Loucy (cell line): ENCODE measurements around the gene RAMACL.

Experiments used
- H2AFZ ChIP-seq: fragments of 200-600 bp; sonication (generic); 2 replicates; pipeline ENCODE4 v1.6.0; 2016; ENCODE audit warnings: antibody characterized with exemption, mild to moderate bottlenecking, low read length, moderate library complexity
- H3F3A ChIP-seq: fragments of 200-600 bp; 2 replicates; pipeline ENCODE4 v1.6.0; 2016; ENCODE audit warnings: antibody characterized with exemption, low read depth, mild to moderate bottlenecking
- H3K27me3 ChIP-seq: fragments of 200-600 bp; sonication (generic); 2 replicates; pipeline ENCODE4 v1.6.1; 2014; ENCODE audit warnings: low read length, mild to moderate bottlenecking; ENCODE audit not compliant: insufficient read depth, poor library complexity, severe bottlenecking
- H3K36me3 ChIP-seq: fragments of 200-600 bp; sonication (generic); 2 replicates; pipeline ENCODE4 v1.6.1; 2016; ENCODE audit warnings: low read length; ENCODE audit not compliant: insufficient read depth
- H3K4me1 ChIP-seq: fragments of 200-600 bp; sonication (generic); 2 replicates; pipeline ENCODE4 v1.5.1; 2014; ENCODE audit warnings: low read length, mild to moderate bottlenecking; ENCODE audit not compliant: insufficient read depth, poor library complexity, severe bottlenecking
- H3K4me2 ChIP-seq: fragments of 200-600 bp; sonication (generic); 2 replicates; pipeline ENCODE4 v1.6.0; 2014; ENCODE audit warnings: antibody characterized with exemption, low read length, low read depth, mild to moderate bottlenecking; ENCODE audit not compliant: poor library complexity, severe bottlenecking
- H3K4me3 ChIP-seq: fragments of 200-600 bp; sonication (generic); 2 replicates; pipeline ENCODE4 v1.5.1; 2014; ENCODE audit warnings: low read length, mild to moderate bottlenecking, mixed read lengths; ENCODE audit not compliant: poor library complexity, severe bottlenecking
- H3K79me2 ChIP-seq: fragments of 200-600 bp; sonication (generic); 2 replicates; pipeline ENCODE4 v1.6.1; 2014; ENCODE audit warnings: low read length; ENCODE audit not compliant: insufficient read depth
- H3K9ac ChIP-seq: fragments of 200-600 bp; sonication (generic); 2 replicates; pipeline ENCODE4 v1.6.0; 2014; ENCODE audit warnings: mild to moderate bottlenecking, low read depth, low read length, moderate library complexity; ENCODE audit not compliant: poor library complexity, severe bottlenecking
- H3K9me2 ChIP-seq: fragments of 200-600 bp; sonication (generic); replicated peaks from 2 replicates; pipeline ENCODE4 v1.6.1; 2016; ENCODE audit warnings: low read depth, low read length, mixed read lengths
- H3K9me3 ChIP-seq: fragments of 200-600 bp; sonication (generic); 2 replicates; pipeline ENCODE4 v1.6.1; 2014; ENCODE audit warnings: mild to moderate bottlenecking, antibody characterized with exemption, low read length, low read depth; ENCODE audit not compliant: insufficient read depth
- H4K20me1 ChIP-seq: fragments of 200-600 bp; sonication (generic); 2 replicates; pipeline ENCODE4 v1.6.0; 2014; ENCODE audit warnings: antibody characterized with exemption, low read length, mild to moderate bottlenecking; ENCODE audit not compliant: insufficient read depth, poor library complexity, severe bottlenecking
- CTCF ChIP-seq: fragments of 200-600 bp; sonication (generic); conservative IDR thresholded peaks from 2 replicates; pipeline ENCODE4 v1.5.1; 2014; ENCODE audit warnings: mild to moderate bottlenecking, antibody characterized with exemption, low read length
- EZH2phosphoT487 ChIP-seq: fragments of 200-600 bp; IDR thresholded peaks from 2 replicates; pipeline ENCODE4 v1.6.1; 2018; ENCODE audit warnings: antibody characterized with exemption, mild to moderate bottlenecking, moderate library complexity, borderline replicate concordance

RAMACL gene

DNA sequence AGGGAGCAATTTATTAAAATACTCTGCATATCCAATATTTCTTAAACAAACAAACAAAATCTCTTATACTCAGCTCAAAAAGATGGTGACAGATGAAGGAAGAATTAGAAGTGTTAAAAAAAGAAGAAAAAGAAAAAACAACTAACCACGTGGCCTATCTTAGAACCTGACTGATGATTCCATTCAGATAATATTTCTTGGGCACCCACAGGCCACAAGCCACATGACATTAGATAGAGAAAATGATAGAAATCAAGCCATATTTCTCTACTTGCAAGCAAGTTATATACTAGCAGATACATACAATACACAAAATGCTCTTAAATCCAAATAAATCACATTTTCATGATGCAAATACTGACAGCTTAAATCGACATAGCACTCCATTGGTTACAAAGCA lies 14.5 kb upstream of the RAMACL start:
- TF ChIP-seq CTCF (no peak), EZH2phosphoT487 (no peak)
- Histone ChIP-seq H2AFZ (no peak overlapping the region), H3F3A (no peaks in the 10 kb centered on the region), H3K36me3 (no peaks in the 10 kb centered on the region), H3K4me1 (no peaks in the 10 kb centered on the region), H4K20me1 (no peaks in the 10 kb centered on the region), H3K27me3 (no peaks in the 10 kb centered on the region), H3K9me2 (no peaks in the 10 kb centered on the region), H3K79me2 (no peaks in the 10 kb centered on the region), H3K4me3 (no peak overlapping the region), H3K9me3 (no peaks in the 10 kb centered on the region), H3K9ac (no peak overlapping the region), H3K4me2 (no peak overlapping the region)

DNA sequence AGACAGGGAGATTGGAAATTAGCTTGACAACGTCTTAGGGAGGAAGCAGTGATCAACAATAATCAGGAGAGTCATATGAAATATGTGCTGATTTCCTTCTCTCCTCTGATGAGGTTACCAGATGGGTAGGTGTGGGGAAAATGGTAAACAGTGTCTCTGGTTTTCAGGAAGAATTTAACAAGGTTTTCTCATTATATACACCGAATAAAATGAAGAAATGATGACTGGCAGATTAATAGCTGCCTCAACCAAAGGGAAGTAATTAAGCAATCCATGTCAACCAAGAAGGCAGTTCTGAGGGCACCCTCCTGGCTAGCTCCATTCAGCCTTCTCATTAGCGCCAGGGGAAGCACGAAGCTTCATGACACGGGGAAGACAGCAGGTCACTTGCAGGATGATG lies 12.7 kb upstream of the RAMACL start:
- no peak for TF ChIP-seq CTCF
- no peak for TF ChIP-seq EZH2phosphoT487
- H2AFZ ChIP-seq, result no peak overlapping the region
- H3K79me2 ChIP-seq, result no peaks in the 10 kb centered on the region
- H3K4me1 ChIP-seq, result no peaks in the 10 kb centered on the region
- no peaks in the 10 kb centered on the region for H4K20me1 ChIP-seq
- H3F3A ChIP-seq, result no peaks in the 10 kb centered on the region
- H3K36me3 ChIP-seq, result no peaks in the 10 kb centered on the region
- no peak overlapping the region for H3K4me3 ChIP-seq
- no peak overlapping the region for H3K9ac ChIP-seq
- no peak overlapping the region for H3K4me2 ChIP-seq
- no peaks in the 10 kb centered on the region for H3K9me2 ChIP-seq
- H3K27me3 ChIP-seq, result no peaks in the 10 kb centered on the region
- H3K9me3 ChIP-seq, result no peaks in the 10 kb centered on the region

DNA sequence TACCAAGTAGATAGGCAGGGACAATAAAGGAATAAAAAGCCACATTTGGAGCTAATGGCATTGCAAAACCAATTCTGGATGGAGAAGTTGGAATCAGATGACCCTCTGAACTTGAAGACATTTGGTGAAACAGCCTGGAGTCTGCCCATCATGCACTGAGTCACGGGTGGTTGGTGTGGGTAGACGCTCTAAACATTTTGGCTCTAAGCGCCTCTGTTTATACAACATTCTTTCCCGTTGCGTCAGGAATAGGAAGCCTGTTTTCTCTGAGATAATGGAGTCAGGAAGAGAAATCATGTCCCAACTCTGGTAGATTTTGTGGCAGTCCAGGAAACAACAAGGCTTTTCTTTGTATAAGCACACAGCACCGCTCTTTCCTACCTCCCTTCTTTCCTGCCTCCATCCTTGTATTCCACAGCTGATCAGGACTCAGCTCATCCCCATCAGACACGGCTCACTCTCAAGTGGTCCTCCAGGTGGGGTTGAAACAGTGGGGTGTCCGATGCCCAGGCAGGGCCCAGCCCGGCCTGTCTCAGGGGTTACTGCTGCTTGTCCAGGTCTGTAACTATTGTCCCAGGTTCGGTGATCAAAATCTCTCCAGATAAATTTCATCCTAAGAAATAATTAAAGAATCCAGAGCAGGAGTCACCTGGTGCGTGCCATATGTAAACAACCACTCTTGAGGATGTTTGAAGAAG lies 12.1 kb upstream of the RAMACL start:
- no peaks in the 10 kb centered on the region for H3K27me3 ChIP-seq
- H3K9me3 ChIP-seq, result no peaks in the 10 kb centered on the region
- H3K79me2 ChIP-seq, result no peaks in the 10 kb centered on the region
- no peaks in the 10 kb centered on the region for H4K20me1 ChIP-seq
- H3K4me1 ChIP-seq, result no peaks in the 10 kb centered on the region
- H3K9ac ChIP-seq, result no peak overlapping the region
- no peaks in the 10 kb centered on the region for H3K36me3 ChIP-seq
- no peak overlapping the region for H3K4me3 ChIP-seq
- H2AFZ ChIP-seq, result no peak overlapping the region
- H3K4me2 ChIP-seq, result no peak overlapping the region
- H3F3A ChIP-seq, result no peaks in the 10 kb centered on the region
- no peaks in the 10 kb centered on the region for H3K9me2 ChIP-seq
- TF ChIP-seq EZH2phosphoT487 (no peak), CTCF (no peak)
